GM19043 (cell line): ENCODE results near the gene XRCC4.

Experiments used
- ATAC-seq: cut with Tn5 transposase; IDR thresholded peaks from one replicate; pipeline ENCODE4 v1.9.1; 2021; ENCODE audit warnings: low read depth; ENCODE audit not compliant: unreplicated experiment

The XRCC4 gene

GRCh38 chr5:83368835-83369234, 291.5 kb downstream of the XRCC4 start:
- ATAC-seq, result peak; percentile 48

- no peak for ATAC-seq
Observed at GRCh38 chr5:83370957-83371356, 293.6 kb downstream of the XRCC4 start.

- no peak for ATAC-seq
Observed at GRCh38 chr5:83371726-83372125, 294.4 kb downstream of the XRCC4 start.

- ATAC-seq, result no peak
Observed at GRCh38 chr5:83374547-83374946, 297.2 kb downstream of the XRCC4 start.

GRCh38 chr5:83375049-83375745, 297.9 kb downstream of the XRCC4 start:
- ATAC-seq, result no peak

GRCh38 chr5:83376461-83376860, 299.1 kb downstream of the XRCC4 start:
- ATAC-seq, result no peak

- no peak for ATAC-seq
Observed at GRCh38 chr5:83377131-83377865, 300.0 kb downstream of the XRCC4 start.

GRCh38 chr5:83378624-83379289, 301.4 kb downstream of the XRCC4 start:
- ATAC-seq, result no peak

GRCh38 chr5:83385812-83386211, 308.5 kb downstream of the XRCC4 start:
- ATAC-seq, result no peak

- ATAC-seq, result no peak
Observed at GRCh38 chr5:83387041-83387440, 309.7 kb downstream of the XRCC4 start.

- no peak for ATAC-seq
Observed at GRCh38 chr5:83388608-83389007, 311.3 kb downstream of the XRCC4 start.

- ATAC-seq, result no peak
Observed at GRCh38 chr5:83392766-83393503, 315.6 kb downstream of the XRCC4 start.

- no peak for ATAC-seq
Observed at GRCh38 chr5:83393504-83393866, 316.1 kb downstream of the XRCC4 start.

- ATAC-seq, result no peak
Observed at GRCh38 chr5:83394190-83394589, 316.8 kb downstream of the XRCC4 start.

- ATAC-seq, result no peak
Observed at GRCh38 chr5:83396662-83397061, 319.3 kb downstream of the XRCC4 start.

GRCh38 chr5:83397658-83398057, 320.3 kb downstream of the XRCC4 start:
- no peak for ATAC-seq

GRCh38 chr5:83400241-83400640, 322.9 kb downstream of the XRCC4 start:
- no peak for ATAC-seq

- no peak for ATAC-seq
Observed at GRCh38 chr5:83400701-83401100, 323.4 kb downstream of the XRCC4 start.

- ATAC-seq, result no peak
Observed at GRCh38 chr5:83401122-83401731, 323.9 kb downstream of the XRCC4 start.

- ATAC-seq, result no peak
Observed at GRCh38 chr5:83401775-83402174, 324.4 kb downstream of the XRCC4 start.
